Stomach (tissue), 4 donors: Measurements from ENCODE around the gene CTRB1.

Source experiments
- CTCF ChIP-seq, 7 experiments: fragments of 450-650 bp in 4 of 7; fragments of 200-600 bp in 3 of 7; sonication (generic) in 3 of 7; IDR thresholded peaks; one replicate each; pipeline ENCODE4 v1.5.1; 2016 to 2019; ENCODE audit warnings: antibody characterized with exemption in 7 of 7, control low read depth in 2 of 7, mild to moderate bottlenecking in 1 of 7
- EP300 ChIP-seq: sonication (generic); formaldehyde crosslinking; IDR thresholded peaks from one replicate; pipeline ENCODE4 v1.6.1; 2017; ENCODE audit warnings: antibody characterized with exemption
- POLR2A ChIP-seq, 4 donors: fragments of 450-650 bp; IDR thresholded peaks; one replicate each; pipeline ENCODE4 v1.6.1; 2016; ENCODE audit warnings: antibody characterized with exemption in 4 of 4, control low read depth in 2 of 4, mild to moderate bottlenecking in 1 of 4, moderate library complexity in 1 of 4
- POLR2AphosphoS5 ChIP-seq, 3 donors: sonication (generic); formaldehyde crosslinking; IDR thresholded peaks; one replicate each; pipeline ENCODE4 v1.6.1; 2016; ENCODE audit warnings: antibody characterized with exemption in 3 of 3

- TF ChIP-seq POLR2AphosphoS5 (IDR thresholded peaks at IDR 0.05) = no peak
- TF ChIP-seq CTCF (IDR thresholded peaks at IDR 0.05) = no peak
- TF ChIP-seq POLR2A (IDR thresholded peaks at IDR 0.05) = no peak
- no peak for TF ChIP-seq EP300
Observed at GRCh38 chr16:75224306-75225082, 5.7 kb downstream of the CTRB1 start.
